ENCODE results near the gene GNG13.

GRCh38 chr16:803754-804080 is 3.2 kb upstream of the GNG13 start:
- TF ChIP-seq CTCF (conservative IDR thresholded peaks at IDR 0.05; ENCODE audit: low read depth, low read length): no peak
- no peak for TF ChIP-seq EZH2 (IDR thresholded peaks at IDR 0.05; ENCODE audit: low read length, unreplicated experiment)
- no peak for TF ChIP-seq EZH2phosphoT487 (IDR thresholded peaks at IDR 0.05; ENCODE audit: borderline replicate concordance, low read length)

Data from PC-3 (cell line).